Subcutaneous adipose tissue (tissue), 4 donors: ENCODE data around the gene ARHGEF4. TPM values are rescaled to one million over a fixed set of nuclear protein-coding genes. Genes with fewer than 3 reads are reported as not detected.

Source experiments
- total RNA-seq, 4 donors: library from RNA; depleted of rRNA; stranded (reverse); fragments of >200 nt; gene quantifications; one replicate each; pipeline ENCODE4 v1.1.0, GENCODE V29; 2016
- TF ChIP-seq, protein P1 (sequence below): fragments of 450-650 bp; IDR thresholded peaks from one replicate; pipeline ENCODE4 v1.5.1; 2016; ENCODE audit warnings: low read depth, mild to moderate bottlenecking, control low read depth, antibody characterized with exemption, moderate library complexity

The ARHGEF4 gene
- total RNA-seq, 4 donors from 2014 or later, result 4.8 to 17.9 (median 9.8) TPM

- TF ChIP-seq, protein P1, sequence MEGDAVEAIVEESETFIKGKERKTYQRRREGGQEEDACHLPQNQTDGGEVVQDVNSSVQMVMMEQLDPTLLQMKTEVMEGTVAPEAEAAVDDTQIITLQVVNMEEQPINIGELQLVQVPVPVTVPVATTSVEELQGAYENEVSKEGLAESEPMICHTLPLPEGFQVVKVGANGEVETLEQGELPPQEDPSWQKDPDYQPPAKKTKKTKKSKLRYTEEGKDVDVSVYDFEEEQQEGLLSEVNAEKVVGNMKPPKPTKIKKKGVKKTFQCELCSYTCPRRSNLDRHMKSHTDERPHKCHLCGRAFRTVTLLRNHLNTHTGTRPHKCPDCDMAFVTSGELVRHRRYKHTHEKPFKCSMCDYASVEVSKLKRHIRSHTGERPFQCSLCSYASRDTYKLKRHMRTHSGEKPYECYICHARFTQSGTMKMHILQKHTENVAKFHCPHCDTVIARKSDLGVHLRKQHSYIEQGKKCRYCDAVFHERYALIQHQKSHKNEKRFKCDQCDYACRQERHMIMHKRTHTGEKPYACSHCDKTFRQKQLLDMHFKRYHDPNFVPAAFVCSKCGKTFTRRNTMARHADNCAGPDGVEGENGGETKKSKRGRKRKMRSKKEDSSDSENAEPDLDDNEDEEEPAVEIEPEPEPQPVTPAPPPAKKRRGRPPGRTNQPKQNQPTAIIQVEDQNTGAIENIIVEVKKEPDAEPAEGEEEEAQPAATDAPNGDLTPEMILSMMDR, result no peak
Measured at GRCh38 chr2:130954873-130955272, 118.2 kb downstream of the ARHGEF4 start.

DNA sequence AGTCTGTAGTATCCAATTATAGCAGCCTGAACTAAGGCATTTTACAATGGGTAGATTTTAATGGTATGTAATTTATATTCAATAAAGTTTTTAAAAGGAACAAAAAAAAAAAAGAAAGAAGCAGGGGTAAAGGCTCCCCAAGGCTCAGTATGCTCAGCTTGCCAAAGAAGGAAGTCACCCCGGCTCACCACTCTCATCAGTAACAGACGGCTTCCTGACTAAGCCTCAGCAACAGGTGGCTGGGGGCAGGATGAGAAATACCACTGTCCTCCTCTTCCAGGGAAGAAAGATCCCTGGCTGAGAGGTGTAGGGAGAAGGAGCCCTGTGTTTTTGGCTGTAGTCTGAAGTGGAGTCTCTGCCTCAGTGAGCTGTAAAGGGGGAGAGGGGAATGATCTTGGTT is 121.2 kb downstream of the ARHGEF4 start:
- TF ChIP-seq, protein P1, result no peak

DNA sequence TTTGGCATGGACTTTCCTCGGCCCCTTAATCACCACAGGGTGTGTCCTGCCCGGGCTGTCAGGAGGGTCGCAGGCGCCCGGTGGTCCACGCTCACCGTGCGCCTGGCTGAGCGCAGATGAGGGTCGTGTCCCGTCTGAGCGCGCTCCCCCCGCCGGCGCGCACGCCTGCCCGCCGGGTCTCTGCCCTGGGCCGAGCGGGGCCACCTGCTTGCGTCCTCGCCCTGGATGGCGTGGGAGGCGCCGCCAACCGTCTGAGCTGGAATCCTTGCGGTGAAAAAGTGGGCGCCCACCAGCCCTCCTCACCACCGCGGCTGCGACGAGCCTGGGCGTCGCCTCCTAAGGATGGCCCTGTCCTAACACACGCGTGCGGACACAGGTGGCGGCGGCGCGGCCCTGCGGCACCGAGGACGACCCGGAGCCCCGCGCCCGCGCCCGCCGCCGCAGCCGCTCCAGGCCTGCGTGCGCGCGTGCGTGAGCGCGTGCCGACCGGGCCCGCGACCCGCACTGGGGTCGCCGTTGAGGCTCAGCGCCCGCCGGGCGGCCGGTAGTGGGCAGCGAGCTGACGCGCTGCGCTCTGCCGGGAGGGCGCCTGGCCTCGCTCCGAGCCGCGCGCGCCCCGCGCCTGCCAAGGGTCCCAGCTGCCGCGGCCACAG is 126.6 kb downstream of the ARHGEF4 start:
- TF ChIP-seq, protein P1, result no peak

GRCh38 chr2:130963849-130964793 is 127.4 kb downstream of the ARHGEF4 start:
- TF ChIP-seq, protein P1, result no peak

- TF ChIP-seq, protein P1, result no peak
Measured at GRCh38 chr2:130964931-130965330, 128.2 kb downstream of the ARHGEF4 start.

- TF ChIP-seq, protein P1, result no peak
Measured at GRCh38 chr2:130966149-130966774, 129.5 kb downstream of the ARHGEF4 start.
